ENCODE results near the gene CPB1.

The CPB1 gene

DNA sequence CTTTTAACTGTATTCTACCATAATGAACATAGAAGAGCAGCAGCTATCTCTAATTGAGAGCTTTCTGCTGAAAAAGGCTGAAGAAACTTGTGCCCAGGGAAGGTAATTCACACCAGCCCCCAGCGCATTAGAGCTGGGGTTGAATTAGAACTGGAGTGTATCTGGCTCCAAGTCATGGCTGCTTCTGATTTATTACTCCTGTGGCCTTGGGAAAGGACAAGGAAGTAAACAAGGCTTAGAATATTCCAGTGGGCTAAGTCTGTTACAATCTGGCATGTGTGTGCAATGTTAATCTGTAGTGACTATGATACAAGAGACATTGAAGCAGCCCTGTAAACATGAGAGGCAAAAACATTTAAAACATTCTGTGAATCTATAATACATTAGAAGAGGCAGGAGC is 55.6 kb downstream of the CPB1 start:
- DNase-seq (ENCODE audit: low read depth in 2 of 2), result no peak

GRCh38 chr3:148884261-148884660 is 56.6 kb downstream of the CPB1 start:
- DNase-seq (ENCODE audit: low read depth in 2 of 2), result no peak

GRCh38 chr3:148889828-148890227 is 62.2 kb downstream of the CPB1 start:
- no peak for DNase-seq (ENCODE audit: low read depth in 2 of 2)

DNA sequence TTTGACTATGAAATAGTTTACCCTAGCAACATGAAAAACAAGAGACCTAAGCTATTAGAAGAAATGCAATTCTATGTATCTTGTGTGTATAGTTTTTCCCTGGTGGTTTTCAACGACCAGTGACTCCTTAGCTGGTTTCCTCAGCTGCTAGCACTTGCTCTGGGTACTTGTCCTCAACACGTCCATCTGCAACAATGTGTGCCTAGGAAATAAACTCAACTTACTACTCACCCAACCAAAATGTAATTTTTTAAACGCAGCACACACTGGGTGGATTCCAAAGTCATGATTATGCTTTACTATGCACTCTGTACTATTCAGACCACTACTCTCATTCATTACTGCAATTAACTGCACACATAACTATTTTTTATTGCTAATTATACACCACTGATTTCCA is 68.5 kb downstream of the CPB1 start:
- DNase-seq (ENCODE audit: low read depth in 2 of 2), result no peak

DNA sequence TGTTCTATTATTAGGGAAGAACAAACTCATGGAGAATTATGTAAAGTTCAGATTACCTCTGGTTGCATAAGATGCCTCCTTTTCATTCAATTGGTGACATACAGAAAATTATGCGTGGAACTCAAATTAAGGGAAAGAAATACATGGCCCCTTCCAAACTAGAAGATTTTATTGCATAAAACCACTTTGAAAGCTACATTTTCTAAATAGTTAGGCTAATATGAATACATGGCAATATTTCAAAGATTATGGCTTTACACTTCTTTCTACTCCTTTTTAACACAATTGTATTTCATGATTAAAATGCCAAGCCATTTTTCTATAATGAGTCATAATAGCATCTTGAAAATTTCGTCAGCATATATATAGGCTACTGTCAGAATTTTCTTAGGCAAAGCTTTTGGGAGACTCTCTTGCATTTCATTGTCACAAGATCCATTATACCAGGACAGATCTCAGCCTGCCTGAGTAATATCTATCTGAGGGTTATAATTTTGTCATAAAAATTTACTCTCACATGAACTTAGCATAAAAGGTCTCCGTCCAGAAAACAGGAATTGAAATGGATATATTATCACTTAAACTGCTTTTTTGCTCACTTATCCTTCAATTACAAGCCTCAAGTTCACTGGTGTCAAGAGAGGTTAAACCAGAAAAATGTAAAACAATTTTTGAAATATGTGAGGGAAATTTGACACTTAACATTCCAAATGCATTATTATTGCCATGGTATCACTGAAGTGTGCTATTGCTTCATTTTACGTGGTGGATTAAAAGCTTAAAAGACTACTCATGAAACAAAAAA is 74.6 kb downstream of the CPB1 start:
- no peak for DNase-seq (ENCODE audit: low read depth in 2 of 2)

- DNase-seq (ENCODE audit: low read depth in 2 of 2), result no peak
Observed at GRCh38 chr3:148903022-148903442, 75.4 kb downstream of the CPB1 start.

DNA sequence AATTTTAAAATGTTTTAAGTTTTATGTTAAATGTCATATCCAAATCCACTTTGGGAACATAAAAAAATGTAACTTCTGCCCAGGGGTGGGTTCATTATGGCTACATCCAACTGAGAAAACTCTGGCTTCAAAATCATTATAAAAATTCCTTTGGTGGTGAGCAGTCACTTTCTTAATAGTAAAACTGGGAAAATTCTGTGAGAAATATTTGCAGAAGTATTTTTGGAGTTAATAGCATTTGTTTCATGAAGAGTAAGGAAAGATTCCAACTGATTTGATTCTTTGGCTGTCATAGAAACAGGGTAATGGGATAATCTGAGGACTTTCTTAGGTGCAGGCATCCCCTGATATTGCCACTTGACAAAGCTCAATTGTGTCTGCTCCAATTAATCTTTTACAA is 76.3 kb downstream of the CPB1 start:
- no peak for DNase-seq (ENCODE audit: low read depth in 2 of 2)

DNA sequence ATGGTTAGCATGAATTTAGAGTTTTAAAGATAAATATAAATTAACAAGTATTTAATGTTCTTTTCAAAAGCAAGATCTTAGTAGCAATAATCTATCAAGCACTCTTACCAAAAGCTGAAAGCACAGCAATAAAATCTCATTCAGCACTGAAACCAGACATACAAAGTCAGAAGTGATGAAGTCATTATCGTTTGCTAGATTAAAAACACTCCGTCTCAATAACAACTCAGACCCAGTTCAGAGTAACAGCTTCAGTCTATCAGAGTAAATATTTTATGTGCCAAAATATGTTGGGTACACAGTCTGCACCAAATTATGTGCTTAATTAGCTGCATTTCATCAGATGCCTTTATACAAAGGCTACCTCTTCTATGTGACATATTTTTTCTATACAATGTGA is 79.1 kb downstream of the CPB1 start:
- no peak for DNase-seq (ENCODE audit: low read depth in 2 of 2)

Data from stimulated activated CD8-positive, alpha-beta memory T cell treated with anti-CD3 and anti-CD28 coated beads, Interleukin-7, amount 100 ng/mL, for 4 hours (primary cell).